Left ventricle myocardium inferior (tissue), 1 donor: Measurements from ENCODE around the gene NEMP1. TPM values are rescaled to one million over a fixed set of nuclear protein-coding genes. Genes with fewer than 3 reads are reported as not detected.
"Not testable (repeated sequence)": the region's sequence is repeated elsewhere in the genome, so short reads cannot be mapped to it uniquely, and the experiment has no call there.

Source experiments
- DNase-seq: peaks from one replicate; pipeline ENCODE4 v3.0.0-alpha.2; 2020
- H3K27ac ChIP-seq: fragments of 200-600 bp; replicated peaks from 2 replicates; pipeline ENCODE4 v1.8.0; 2021
- H3K27me3 ChIP-seq: fragments of 200-600 bp; 2 replicates; pipeline ENCODE4 v1.8.0; 2021; ENCODE audit warnings: low read depth
- H3K36me3 ChIP-seq: fragments of 200-600 bp; 2 replicates; pipeline ENCODE4 v1.8.0; 2021
- H3K4me1 ChIP-seq: fragments of 200-600 bp; 2 replicates; pipeline ENCODE4 v1.8.0; 2021
- H3K4me3 ChIP-seq: fragments of 200-600 bp; 2 replicates; pipeline ENCODE4 v1.8.0; 2021; ENCODE audit warnings: mild to moderate bottlenecking, moderate library complexity
- H3K9me3 ChIP-seq: fragments of 200-600 bp; replicated peaks from 2 replicates; pipeline ENCODE4 v1.8.0; 2021
- intact Hi-C: fragments of 100-400 bp; cut with micrococcal nuclease; formaldehyde crosslinking; loops from one replicate; pipeline ENCODE4 v1.11.0; 2022
- total RNA-seq: library from RNA; stranded (reverse); fragmentation: NEBNext Ultra II Directional; extraction: Animal tissue kit (Norgen Biotek cat#: 25700); gene quantifications from one replicate; pipeline ENCODE4 v1.2.1, GENCODE V29; 2021
- TF ChIP-seq, protein P1 (sequence below): fragments of 200-600 bp; IDR thresholded peaks from 2 replicates; pipeline ENCODE4 v1.8.0; 2021; ENCODE audit warnings: antibody characterized with exemption, mild to moderate bottlenecking, borderline replicate concordance
- donor health status: DM: no; HTN: yes; CAD: no; lungs with severe emphysema.

NEMP1 gene
- total RNA-seq, 1 donor from 2014 or later: 3.3 TPM

GRCh38 chr12:57080855-57081254 lies 2.3 kb upstream of the NEMP1 start:
- no peaks in the 10 kb centered on the region for H3K36me3 ChIP-seq
- no peak overlapping the region for H3K27ac ChIP-seq
- DNase-seq: no peak
- H3K4me3 ChIP-seq: no peak overlapping the region
- H3K4me1 ChIP-seq: peaks cover 21% of the 10 kb centered on the region
- H3K9me3 ChIP-seq: no peaks in the 10 kb centered on the region
- intact Hi-C loops: no loop called here
- TF ChIP-seq, protein P1, sequence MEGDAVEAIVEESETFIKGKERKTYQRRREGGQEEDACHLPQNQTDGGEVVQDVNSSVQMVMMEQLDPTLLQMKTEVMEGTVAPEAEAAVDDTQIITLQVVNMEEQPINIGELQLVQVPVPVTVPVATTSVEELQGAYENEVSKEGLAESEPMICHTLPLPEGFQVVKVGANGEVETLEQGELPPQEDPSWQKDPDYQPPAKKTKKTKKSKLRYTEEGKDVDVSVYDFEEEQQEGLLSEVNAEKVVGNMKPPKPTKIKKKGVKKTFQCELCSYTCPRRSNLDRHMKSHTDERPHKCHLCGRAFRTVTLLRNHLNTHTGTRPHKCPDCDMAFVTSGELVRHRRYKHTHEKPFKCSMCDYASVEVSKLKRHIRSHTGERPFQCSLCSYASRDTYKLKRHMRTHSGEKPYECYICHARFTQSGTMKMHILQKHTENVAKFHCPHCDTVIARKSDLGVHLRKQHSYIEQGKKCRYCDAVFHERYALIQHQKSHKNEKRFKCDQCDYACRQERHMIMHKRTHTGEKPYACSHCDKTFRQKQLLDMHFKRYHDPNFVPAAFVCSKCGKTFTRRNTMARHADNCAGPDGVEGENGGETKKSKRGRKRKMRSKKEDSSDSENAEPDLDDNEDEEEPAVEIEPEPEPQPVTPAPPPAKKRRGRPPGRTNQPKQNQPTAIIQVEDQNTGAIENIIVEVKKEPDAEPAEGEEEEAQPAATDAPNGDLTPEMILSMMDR: no peak
- no peaks in the 10 kb centered on the region for H3K27me3 ChIP-seq

- H3K4me1 ChIP-seq: peaks cover 18% of the 10 kb centered on the region
- peak overlapping the region; percentile 89 for H3K27ac ChIP-seq
- intact Hi-C loops: no loop called here
- peak overlapping the region; percentile 84 for H3K4me3 ChIP-seq
- no peaks in the 10 kb centered on the region for H3K36me3 ChIP-seq
- TF ChIP-seq, protein P1: no peak
- no peak for DNase-seq
- no peaks in the 10 kb centered on the region for H3K9me3 ChIP-seq
- no peaks in the 10 kb centered on the region for H3K27me3 ChIP-seq
Measured at GRCh38 chr12:57079821-57080220, 1.2 kb upstream of the NEMP1 start.

DNA sequence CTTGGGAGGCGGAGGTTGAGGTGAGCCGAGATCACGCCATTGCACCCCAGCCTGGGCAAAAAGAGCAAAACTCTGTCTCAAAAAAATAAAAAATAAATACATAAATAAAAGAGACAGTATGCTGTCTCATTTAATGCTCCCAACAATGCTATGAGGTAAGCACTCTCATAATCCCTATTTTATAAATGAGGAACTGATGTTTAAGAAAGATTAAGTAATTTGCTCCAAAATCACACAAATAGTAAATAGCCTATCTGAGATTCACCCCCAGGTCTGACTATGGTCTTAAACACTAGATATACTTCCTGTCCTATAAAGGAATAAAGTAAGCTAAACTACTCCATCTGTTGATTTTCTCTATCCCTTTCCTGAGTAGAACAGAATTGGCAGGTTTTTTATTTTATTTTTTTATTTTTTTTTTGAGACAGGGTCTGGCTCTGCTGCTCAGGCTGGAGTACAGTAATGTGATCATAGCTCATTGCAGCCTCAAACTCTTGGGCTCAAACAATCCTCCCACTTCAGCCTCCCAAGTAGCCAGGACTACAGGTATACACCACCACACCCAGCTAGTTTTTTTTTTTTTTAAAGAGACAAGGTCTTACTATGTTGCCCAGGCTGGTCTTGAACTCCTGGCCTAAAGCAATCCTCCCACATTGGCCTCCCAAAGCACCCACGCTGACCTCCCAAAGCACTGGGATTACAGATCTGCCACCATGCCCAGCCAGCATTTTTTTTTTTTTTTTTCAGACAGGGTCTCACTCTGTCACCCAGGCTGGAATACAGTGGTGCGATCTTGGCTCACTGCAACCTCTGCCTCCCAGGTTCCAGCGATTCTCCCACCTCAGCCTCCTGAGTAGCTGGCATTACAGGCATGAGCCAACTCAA lies 4.8 kb downstream of the NEMP1 start:
- H3K27ac ChIP-seq, H3K27me3 ChIP-seq, H3K9me3 ChIP-seq, H3K4me3 ChIP-seq, DNase-seq, intact Hi-C loops: not testable (repeated sequence)
- peaks cover 24% of the 10 kb centered on the region for H3K36me3 ChIP-seq
- H3K4me1 ChIP-seq: peaks cover 17% of the 10 kb centered on the region

GRCh38 chr12:57072661-57073060 lies 5.9 kb downstream of the NEMP1 start:
- DNase-seq: no peak

GRCh38 chr12:57069523-57069922 lies 9.1 kb downstream of the NEMP1 start:
- Histone ChIP-seq H3K4me1 (peaks cover 7% of the 10 kb centered on the region), H3K36me3 (peaks cover 30% of the 10 kb centered on the region), H3K9me3 (no peaks in the 10 kb centered on the region), H3K4me3 (no peak overlapping the region), H3K27ac (peak overlapping the region; percentile 62), H3K27me3 (no peaks in the 10 kb centered on the region)
- TF ChIP-seq, protein P1: peak; percentile 93
- intact Hi-C loops: no loop called here
- DNase-seq: no peak

More at GRCh38 chr12:57072661-57073060, 5.9 kb downstream of the NEMP1 start:
- peaks cover 30% of the 10 kb centered on the region for H3K36me3 ChIP-seq
- H3K4me3 ChIP-seq: no peak overlapping the region
- no peaks in the 10 kb centered on the region for H3K9me3 ChIP-seq
- H3K27ac ChIP-seq: no peak overlapping the region
- intact Hi-C loops: no loop called here
- H3K4me1 ChIP-seq: peaks cover 9% of the 10 kb centered on the region
- no peaks in the 10 kb centered on the region for H3K27me3 ChIP-seq
- TF ChIP-seq, protein P1: no peak

DNA sequence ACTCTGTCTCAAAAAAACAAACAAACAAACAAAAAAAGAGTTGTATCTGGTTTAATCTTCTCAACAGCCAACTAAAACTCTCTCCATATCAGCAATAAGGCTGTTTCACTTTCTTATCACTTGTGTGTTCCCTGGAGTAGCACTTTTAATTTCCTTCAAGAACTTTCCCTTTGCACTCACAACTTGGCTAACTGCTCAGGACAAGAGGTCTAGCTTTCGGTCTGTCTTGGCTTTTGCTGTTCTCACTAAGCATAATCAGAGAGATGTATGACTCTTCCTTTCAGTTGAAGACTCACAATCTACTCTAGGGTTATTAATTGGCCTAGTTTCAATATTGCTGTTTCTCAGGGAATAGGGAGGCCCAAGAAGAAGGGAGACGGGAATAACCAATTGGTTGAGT lies 12.3 kb downstream of the NEMP1 start:
- TF ChIP-seq, protein P1: no peak
- intact Hi-C loops: no loop called here
- Histone ChIP-seq H3K9me3 (no peaks in the 10 kb centered on the region), H3K4me1 (peaks cover 7% of the 10 kb centered on the region), H3K27me3 (no peaks in the 10 kb centered on the region), H3K4me3 (no peak overlapping the region), H3K27ac (no peak overlapping the region), H3K36me3 (peaks cover 20% of the 10 kb centered on the region)
- no peak for DNase-seq
